ENCODE results near the gene ATE1. TPM values are rescaled to one million over a fixed set of nuclear protein-coding genes. Genes with fewer than 3 reads are reported as not detected.

ATE1 gene
- total RNA-seq: 17.8 and 20.8 TPM in 2 replicates

DNA sequence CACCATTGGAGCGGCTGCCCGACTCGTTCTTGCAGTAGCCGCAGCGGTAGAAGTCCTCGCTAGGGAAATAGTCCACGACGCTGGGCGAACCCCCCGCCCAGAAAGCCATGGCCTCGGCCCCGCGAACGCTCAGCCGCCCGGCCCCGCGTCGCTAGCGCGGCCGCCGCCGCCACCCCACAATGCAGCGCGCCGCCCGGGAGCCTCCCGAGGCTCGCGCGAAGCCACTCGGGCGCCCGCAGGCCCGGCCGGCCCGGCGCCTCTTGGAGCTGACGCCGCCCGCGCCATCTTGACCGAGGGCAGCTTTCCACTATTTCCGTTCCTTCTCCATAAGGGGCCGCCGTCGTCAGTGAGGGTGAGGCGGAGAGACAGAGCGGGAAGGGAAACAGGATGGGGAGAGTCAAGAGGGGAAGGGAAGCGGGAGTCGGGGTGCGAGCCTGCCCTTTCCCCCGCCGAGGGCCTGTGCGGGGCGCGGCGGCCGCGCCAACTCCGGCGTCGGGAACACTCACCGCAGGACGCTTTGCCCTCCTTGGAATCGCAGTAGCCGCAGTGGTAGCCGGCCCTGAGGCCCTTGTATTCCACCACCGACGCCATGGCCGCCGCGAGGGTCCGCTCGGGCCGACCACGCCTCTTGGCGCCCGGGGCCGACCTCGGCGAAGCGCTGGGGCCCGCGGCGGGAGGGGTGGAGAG lies at the start of gene ATE1:
Gene ATE1 (minus strand): TSS at position 191 of the 687 bp plus-strand sequence. CDS start 82 bp downstream, at position 109.

GRCh38 chr10:121974535-121975294 lies 46.9 kb upstream of the ATE1 start, which contains the start of gene NSMCE4A:
TSS of gene NSMCE4A (minus strand) at chr10:121975217. CDS start at chr10:121975165, 52 bp downstream.

Other genes with a start within 250 kb of the ATE1 start
- 13.6 and 16.5 TPM in 2 replicates for gene NSMCE4A, start 47.2 kb upstream of the ATE1 start, total RNA-seq
- gene TACC2, start 61.1 kb upstream of the ATE1 start, total RNA-seq: 2.3 and 2.7 TPM in 2 replicates

Measured in smooth muscle cell of bladder (primary cell).